Ectodermal cell (in vitro differentiated cells): ENCODE measurements around the gene OCEL1.
"Not testable (repeated sequence)": the region's sequence is repeated elsewhere in the genome, so short reads cannot be mapped to it uniquely, and the experiment has no call there.

Source experiments
- H3K27ac ChIP-seq: 2 replicates; pipeline ENCODE4 v1.7.0; 2013; ENCODE audit warnings: mild to moderate bottlenecking, low read depth, low read length; ENCODE audit not compliant: insufficient read depth, poor library complexity, severe bottlenecking
- H3K27me3 ChIP-seq: 2 replicates; pipeline ENCODE4 v1.7.0; 2013; ENCODE audit warnings: mild to moderate bottlenecking, low read length; ENCODE audit not compliant: insufficient read depth, control insufficient read depth, poor library complexity, severe bottlenecking
- H3K36me3 ChIP-seq: one replicate; pipeline ENCODE4 v1.7.0; 2013; ENCODE audit warnings: low read length; ENCODE audit not compliant: control insufficient read depth, insufficient read depth
- H3K4me1 ChIP-seq: one replicate; pipeline ENCODE4 v1.7.0; 2013; ENCODE audit warnings: low read length; ENCODE audit not compliant: control insufficient read depth, insufficient read depth
- H3K4me3 ChIP-seq: 2 replicates; pipeline ENCODE4 v1.7.0; 2013; ENCODE audit warnings: low read depth, low read length, control low read depth; ENCODE audit not compliant: insufficient read depth
- H3K9me3 ChIP-seq: 2 replicates; pipeline ENCODE4 v1.7.0; 2013; ENCODE audit warnings: mild to moderate bottlenecking, low read length, moderate library complexity; ENCODE audit not compliant: control insufficient read depth
- WGBS, 2 experiments: methylation state at CpG; one replicate each; pipeline ENCODE4 v1.1.7; 2013; ENCODE audit warnings: missing lambda C conversion rate in 2 of 2; 5-methylcytosine and 5-hydroxymethylcytosine counted together

OCEL1 gene

DNA sequence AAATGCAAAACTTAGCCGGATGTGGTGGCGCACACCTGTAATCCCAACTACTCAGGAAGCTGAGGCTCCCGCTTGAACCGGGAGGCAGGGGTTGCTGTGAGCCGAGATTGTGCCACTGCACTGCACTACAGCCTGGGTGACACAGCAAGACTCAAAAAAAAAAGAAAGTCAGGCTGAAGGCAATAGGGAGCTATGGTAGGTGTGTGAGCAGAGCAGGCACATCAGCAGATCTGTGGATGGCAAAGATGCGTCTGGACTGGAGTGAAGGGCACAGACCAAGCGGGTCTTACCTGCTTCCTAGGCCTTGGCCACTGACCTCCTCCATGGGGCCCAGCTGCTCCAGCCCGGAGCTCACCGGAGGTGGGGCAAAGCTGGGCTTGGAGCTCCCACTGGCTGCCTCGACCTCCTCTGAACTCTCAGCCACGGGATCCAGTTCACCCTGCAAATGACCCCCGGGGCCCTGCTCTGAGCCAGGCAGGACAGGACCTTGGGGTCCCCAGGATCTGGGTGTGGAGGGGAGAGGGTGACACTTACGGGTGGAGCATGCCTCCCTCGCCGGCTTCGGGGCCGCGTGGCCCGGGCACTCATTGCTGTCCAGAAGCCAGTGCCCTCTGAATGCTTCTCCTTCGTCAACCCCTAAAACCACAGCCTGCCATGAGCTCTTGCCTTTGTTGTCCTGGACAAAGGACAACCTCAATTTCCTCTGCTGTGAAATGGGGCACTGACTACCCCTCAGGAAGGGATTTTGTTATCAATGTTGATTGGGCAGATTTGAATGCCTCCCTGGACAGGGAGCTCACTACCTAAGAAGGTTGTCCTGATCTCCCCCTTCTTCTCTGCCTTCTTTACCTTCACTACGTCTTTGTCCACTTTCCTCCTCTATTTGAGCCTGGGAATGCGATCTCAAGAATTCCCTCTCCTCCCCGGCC lies 38.0 kb downstream of the OCEL1 start:
- H3K36me3 ChIP-seq: peaks cover 3% of the 10 kb centered on the region
- peaks cover 6% of the 10 kb centered on the region for H3K4me1 ChIP-seq
- no peak overlapping the region for H3K4me3 ChIP-seq
- no peaks in the 10 kb centered on the region for H3K9me3 ChIP-seq
- no peaks in the 10 kb centered on the region for H3K27me3 ChIP-seq
- H3K27ac ChIP-seq: no peak overlapping the region
- 93% methylated on average over 23 of the region's 23 CpGs for WGBS, 2 experiments

DNA sequence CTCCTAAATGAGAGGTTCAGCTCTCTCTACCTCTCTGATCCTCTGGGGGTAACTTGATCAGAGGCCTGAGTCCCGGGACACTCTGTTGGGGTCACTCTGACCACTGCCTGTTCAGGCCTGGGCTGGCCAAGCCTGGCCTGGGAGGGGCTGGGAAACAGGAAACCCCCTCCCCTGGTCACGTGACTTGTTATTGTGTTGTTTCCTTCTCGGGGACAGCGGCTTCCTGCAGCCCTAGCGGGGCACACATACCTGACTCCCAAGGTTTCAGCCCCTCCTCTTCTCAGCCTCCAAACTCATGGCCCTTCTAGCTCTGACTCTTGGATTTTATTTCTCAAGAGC lies 38.6 kb downstream of the OCEL1 start, which contains the start of gene USHBP1:
Gene USHBP1 (minus strand): TSS at position 105 of the 339 bp plus-strand sequence. CDS start 446 bp downstream, outside the sequence.
- Histone ChIP-seq H3K36me3 (peaks cover 6% of the 10 kb centered on the region), H3K4me1 (peaks cover 6% of the 10 kb centered on the region), H3K4me3 (no peak within 1 kb of the TSS), H3K27ac (no peak within 1 kb of the TSS), H3K9me3 (no peaks in the 10 kb centered on the region), H3K27me3 (no peaks in the 10 kb centered on the region)
- 46 to 51% methylated on average over 5 of the region's 5 CpGs for WGBS, 2 experiments

DNA sequence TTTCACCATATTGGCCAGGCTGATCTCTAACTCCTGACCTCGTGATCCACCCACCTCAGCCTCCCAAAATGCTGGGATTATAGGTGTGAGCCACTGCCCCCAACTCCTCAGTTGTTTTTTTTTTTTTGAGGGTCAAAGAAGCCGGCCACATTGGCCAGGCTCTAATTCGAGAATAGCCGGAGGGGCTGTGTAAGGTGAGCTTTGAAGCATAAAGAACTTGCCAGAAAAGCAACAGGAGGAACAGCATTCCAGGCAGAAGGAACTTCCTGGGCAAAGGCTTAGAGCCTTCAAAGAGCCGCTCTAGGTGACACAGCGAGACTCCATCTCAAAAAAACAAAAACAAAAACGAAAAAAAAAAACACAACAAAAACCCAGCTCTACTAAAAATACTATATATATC lies 40.0 kb downstream of the OCEL1 start:
- Histone ChIP-seq H3K4me3 (no peak overlapping the region), H3K36me3 (peaks cover 11% of the 10 kb centered on the region), H3K27me3 (no peaks in the 10 kb centered on the region), H3K4me1 (peaks cover 6% of the 10 kb centered on the region), H3K9me3 (no peaks in the 10 kb centered on the region), H3K27ac (no peak overlapping the region)
- WGBS, 2 experiments: 90 to 94% methylated on average over 7 of the region's 7 CpGs

DNA sequence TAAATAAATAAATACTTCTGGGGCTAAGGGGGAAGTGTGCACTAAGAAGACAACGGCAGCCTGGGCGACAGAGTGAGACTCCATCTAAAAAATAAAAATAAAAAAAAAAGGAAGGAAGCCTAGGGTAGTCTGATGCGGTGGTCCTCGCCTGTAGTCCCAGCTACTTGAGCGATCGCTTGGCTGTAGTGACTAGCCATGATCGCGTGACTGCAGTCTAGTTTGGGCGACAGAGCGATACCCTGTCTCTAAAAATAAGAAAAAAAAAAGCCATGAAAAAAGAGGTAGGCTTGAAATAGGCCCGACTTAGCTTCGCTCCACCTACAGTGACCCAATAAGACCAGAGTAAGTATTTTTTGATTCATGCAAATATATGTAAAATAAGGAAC lies 40.6 kb downstream of the OCEL1 start:
- Histone ChIP-seq H3K27me3 (no peaks in the 10 kb centered on the region), H3K4me1 (peaks cover 6% of the 10 kb centered on the region), H3K27ac (no peak overlapping the region), H3K9me3 (no peaks in the 10 kb centered on the region), H3K4me3 (no peak overlapping the region), H3K36me3 (peaks cover 11% of the 10 kb centered on the region)
- 87 to 90% methylated on average over 12 of the region's 12 CpGs for WGBS, 2 experiments

DNA sequence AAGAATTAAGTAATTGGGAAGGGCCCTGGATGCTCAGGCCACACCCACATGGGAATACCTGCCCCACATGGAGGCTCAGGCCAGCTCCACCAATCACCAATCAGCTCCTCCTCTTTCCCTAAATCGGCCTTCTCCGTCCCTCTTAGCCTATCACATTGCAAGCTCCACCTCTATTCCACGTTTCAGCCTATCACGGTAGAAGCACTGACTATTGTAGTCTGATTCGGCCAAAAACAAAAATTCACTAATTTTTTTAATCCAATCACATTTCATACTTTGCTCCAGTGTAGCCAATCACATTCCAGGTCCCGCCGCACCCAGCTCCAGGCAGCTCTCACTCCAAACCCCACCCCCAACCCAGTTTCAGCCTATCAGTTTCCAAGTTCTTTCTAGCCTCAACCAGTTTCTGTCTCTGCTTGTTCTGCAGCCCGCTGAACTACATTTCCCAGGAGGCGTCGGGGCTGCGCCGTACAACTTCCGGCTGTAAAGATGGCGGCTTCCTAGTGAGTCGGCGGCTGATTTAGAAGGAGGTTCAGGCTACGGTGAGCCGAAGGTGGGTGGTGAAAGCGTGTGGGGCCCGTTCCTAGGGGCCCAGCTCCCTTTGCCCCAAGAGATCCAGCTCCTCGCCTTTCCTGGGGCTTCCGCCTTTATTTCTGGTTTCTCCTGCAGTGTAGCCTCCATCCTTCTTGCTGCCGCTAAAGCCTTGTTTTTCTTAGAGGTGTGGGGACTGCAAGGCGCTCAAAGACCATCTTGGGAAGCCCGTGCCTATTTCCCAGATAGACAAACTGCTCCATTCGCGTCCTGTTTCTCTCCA lies 41.2 kb downstream of the OCEL1 start, which contains the start of gene BABAM1:
Gene BABAM1 (plus strand): TSS at position 469 of the 814 bp plus-strand sequence. CDS start 1,364 bp downstream, outside the sequence.
- H3K27ac ChIP-seq: no peak within 1 kb of the TSS
- H3K4me1 ChIP-seq: peaks cover 6% of the 10 kb centered on the region
- H3K36me3 ChIP-seq: peaks cover 11% of the 10 kb centered on the region
- WGBS, 2 experiments: 1% methylated on average over 27 of the region's 27 CpGs
- H3K4me3 ChIP-seq: peak within 1 kb of the TSS; percentile 87
- H3K27me3 ChIP-seq: no peaks in the 10 kb centered on the region
- H3K9me3 ChIP-seq: no peaks in the 10 kb centered on the region

DNA sequence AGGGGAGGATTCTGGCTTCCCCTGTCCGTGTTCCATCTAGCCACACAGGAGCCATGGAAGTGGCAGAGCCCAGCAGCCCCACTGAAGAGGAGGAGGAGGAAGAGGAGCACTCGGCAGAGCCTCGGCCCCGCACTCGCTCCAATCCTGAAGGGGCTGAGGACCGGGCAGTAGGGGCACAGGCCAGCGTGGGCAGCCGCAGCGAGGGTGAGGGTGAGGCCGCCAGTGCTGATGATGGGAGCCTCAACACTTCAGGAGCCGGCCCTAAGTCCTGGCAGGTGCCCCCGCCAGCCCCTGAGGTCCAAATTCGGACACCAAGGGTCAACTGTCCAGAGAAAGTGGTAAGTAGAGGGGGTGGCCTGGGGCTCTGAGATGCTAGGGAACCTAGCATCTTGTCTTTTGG lies 42.7 kb downstream of the OCEL1 start:
- no peak overlapping the region for H3K4me3 ChIP-seq

DNA sequence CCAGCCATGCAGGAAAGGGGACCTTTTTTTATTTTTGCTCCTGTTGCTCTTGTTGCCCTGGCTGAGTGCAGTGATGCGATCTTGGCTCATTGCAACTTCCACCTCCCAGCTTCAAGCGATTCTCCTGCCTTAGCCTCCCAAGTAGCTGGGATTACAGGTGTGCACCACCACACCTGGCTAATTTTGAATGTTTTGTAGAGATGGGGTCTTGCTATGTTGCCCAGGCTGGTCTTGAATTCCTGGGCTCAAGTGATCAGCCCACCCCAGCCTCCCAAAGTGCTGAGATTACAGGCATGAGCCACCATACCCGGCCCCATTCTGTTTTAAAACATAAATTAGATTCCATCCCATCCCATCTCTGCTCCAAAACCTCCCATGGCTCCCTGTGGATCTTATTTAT lies 48.9 kb downstream of the OCEL1 start:
- not testable (repeated sequence) for H3K9me3 ChIP-seq, H3K27ac ChIP-seq, H3K4me1 ChIP-seq, H3K4me3 ChIP-seq, H3K27me3 ChIP-seq
- peaks cover 41% of the 10 kb centered on the region for H3K36me3 ChIP-seq
- 89 to 96% methylated on average over 3 of the region's 3 CpGs for WGBS, 2 experiments

More for the DNA sequence above, 42.7 kb downstream of the OCEL1 start:
- H3K4me1 ChIP-seq: peaks cover 6% of the 10 kb centered on the region
- 93 to 96% methylated on average over 13 of the region's 13 CpGs for WGBS, 2 experiments
- peaks cover 18% of the 10 kb centered on the region for H3K36me3 ChIP-seq
- H3K27ac ChIP-seq: no peak overlapping the region
- no peaks in the 10 kb centered on the region for H3K27me3 ChIP-seq
- no peaks in the 10 kb centered on the region for H3K9me3 ChIP-seq

DNA sequence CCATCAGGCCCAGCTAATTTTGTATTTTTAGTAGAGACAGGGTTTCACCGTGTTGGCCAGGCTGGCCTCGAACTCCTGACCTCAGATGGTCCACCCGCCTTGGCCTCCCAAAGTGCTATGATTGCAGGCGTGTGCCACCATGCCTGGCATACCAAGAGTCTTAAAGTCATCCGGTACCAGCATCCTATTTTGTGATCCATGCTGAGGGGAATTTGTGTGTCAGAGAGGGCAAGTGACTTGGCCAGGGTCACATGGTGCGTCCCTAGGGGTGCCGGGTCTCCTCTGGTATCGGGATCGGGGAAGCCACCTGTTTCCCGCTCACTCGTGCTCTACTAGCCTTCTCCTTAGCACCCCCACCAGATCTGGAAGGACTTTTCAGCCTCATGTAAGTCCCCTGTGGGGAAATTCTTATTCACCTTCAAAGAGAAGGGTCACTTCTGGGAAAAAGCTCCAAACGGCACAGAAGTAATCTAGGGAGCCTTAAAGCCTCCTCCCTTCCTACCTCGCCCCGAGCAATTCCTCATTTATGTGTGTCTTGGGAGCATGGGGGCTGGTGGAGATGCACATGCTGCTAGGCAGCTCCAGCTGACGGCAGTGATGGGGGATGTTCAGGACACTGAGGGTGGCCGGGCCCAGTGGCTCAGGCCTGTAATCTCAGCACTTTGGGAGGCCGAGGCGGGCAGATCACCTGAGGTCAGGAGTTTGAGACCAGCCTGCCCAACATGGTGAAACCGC lies 49.6 kb downstream of the OCEL1 start:
- Histone ChIP-seq H3K9me3 (no peaks in the 10 kb centered on the region), H3K36me3 (peaks cover 37% of the 10 kb centered on the region), H3K4me3 (no peak overlapping the region), H3K4me1 (no peaks in the 10 kb centered on the region), H3K27me3 (peaks cover under 1% of the 10 kb centered on the region), H3K27ac (no peak overlapping the region)
- WGBS, 2 experiments: 95% methylated on average over 19 of the region's 19 CpGs
